Colonic mucosa (tissue), 4 donors: ENCODE data around the gene KRT38. TPM values are rescaled to one million over a fixed set of nuclear protein-coding genes. Genes with fewer than 3 reads are reported as not detected.

Experiments
- DNase-seq: peaks from one replicate; pipeline ENCODE4 v3.0.0-alpha.2; 2020
- H3K27ac ChIP-seq: fragments of 200-600 bp; one replicate; pipeline ENCODE4 v1.8.0; 2021
- H3K27me3 ChIP-seq: fragments of 200-600 bp; one replicate; pipeline ENCODE4 v1.8.0; 2021
- H3K36me3 ChIP-seq: fragments of 200-600 bp; one replicate; pipeline ENCODE4 v1.8.0; 2021
- H3K4me1 ChIP-seq: fragments of 200-600 bp; one replicate; pipeline ENCODE4 v1.8.0; 2021; ENCODE audit warnings: mild to moderate bottlenecking
- H3K4me3 ChIP-seq: fragments of 200-600 bp; one replicate; pipeline ENCODE4 v1.8.0; 2021
- H3K9ac ChIP-seq, 2 donors: one replicate each; pipeline ENCODE4 v1.7.0; 2013; ENCODE audit warnings: control low read depth in 2 of 2, low read depth in 2 of 2, low read length in 2 of 2
- H3K9me3 ChIP-seq: fragments of 200-600 bp; one replicate; pipeline ENCODE4 v1.8.0; 2021
- intact Hi-C: fragments of 100-400 bp; cut with DNase I; formaldehyde crosslinking; loops from one replicate; pipeline ENCODE4 v1.14.1; 2022
- total RNA-seq, 2 donors: library from RNA; stranded (reverse); fragmentation: NEBNext Ultra II Directional in 1 of 2; extraction: Animal tissue kit (Norgen Biotek cat#: 25700) in 1 of 2; gene quantifications; one replicate each; pipeline ENCODE4 v1.2.1, GENCODE V29; 2021
- TF ChIP-seq, protein P1 (sequence below): fragments of 200-600 bp; IDR thresholded peaks from one replicate; pipeline ENCODE4 v1.8.0; 2022; ENCODE audit warnings: antibody characterized with exemption, mild to moderate bottlenecking
- donor health status: healthy.
- donor health status: DM: no; HTN: no; CAD: no.
- donor health status: DM: no; HTN: no; CAD: no.

Gene KRT38
- total RNA-seq, 2 donors from 2014 or later = not detected

DNA sequence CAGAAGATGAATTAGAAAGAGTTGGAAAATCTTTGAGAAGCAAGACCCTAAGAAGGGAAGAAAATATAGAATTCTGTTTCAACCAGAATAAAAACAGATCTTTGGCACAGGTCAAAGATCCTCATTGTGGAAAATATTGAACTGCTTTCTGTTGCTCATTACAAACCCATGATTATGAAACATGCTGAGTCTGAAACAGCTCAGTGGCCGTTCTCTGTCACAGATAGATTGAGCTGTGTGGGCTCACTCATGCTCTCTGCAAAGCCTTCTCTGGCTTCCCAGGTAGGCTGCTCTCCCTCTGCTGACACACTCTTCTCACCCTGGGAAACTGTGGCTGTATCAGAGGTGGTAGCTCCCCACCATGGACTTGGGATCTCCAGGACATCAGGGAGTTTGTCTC lies 3.4 kb upstream of the KRT38 start:
- no peaks in the 10 kb centered on the region for H3K36me3 ChIP-seq
- intact Hi-C loops = no loop called here
- H3K27me3 ChIP-seq = no peaks in the 10 kb centered on the region
- no peak overlapping the region for H3K9ac ChIP-seq
- no peak for DNase-seq
- H3K27ac ChIP-seq = no peak overlapping the region
- H3K4me1 ChIP-seq = no peaks in the 10 kb centered on the region
- H3K4me3 ChIP-seq = no peak overlapping the region
- H3K9me3 ChIP-seq = no peaks in the 10 kb centered on the region
- TF ChIP-seq, protein P1, sequence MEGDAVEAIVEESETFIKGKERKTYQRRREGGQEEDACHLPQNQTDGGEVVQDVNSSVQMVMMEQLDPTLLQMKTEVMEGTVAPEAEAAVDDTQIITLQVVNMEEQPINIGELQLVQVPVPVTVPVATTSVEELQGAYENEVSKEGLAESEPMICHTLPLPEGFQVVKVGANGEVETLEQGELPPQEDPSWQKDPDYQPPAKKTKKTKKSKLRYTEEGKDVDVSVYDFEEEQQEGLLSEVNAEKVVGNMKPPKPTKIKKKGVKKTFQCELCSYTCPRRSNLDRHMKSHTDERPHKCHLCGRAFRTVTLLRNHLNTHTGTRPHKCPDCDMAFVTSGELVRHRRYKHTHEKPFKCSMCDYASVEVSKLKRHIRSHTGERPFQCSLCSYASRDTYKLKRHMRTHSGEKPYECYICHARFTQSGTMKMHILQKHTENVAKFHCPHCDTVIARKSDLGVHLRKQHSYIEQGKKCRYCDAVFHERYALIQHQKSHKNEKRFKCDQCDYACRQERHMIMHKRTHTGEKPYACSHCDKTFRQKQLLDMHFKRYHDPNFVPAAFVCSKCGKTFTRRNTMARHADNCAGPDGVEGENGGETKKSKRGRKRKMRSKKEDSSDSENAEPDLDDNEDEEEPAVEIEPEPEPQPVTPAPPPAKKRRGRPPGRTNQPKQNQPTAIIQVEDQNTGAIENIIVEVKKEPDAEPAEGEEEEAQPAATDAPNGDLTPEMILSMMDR = no peak

DNA sequence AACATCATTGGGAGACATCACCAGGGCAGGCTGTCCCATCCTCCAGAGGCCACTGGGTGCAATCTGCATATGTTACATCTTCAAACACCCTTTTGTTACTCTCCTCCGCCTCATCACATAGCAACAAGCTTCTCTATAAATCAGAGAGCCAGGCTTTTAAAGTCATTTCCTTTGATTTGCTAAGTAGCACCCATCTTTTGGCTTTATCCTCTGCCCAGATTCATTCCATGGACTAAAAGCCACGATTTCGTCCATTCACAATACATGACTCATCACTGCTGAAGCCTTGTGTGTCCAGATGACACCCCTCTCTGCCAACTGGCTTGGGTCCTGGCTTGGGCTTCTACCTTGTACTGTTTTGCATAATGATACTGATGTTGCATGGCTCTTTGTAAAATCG lies 2.0 kb upstream of the KRT38 start:
- Histone ChIP-seq H3K4me1 (no peaks in the 10 kb centered on the region), H3K9me3 (no peaks in the 10 kb centered on the region), H3K27me3 (no peaks in the 10 kb centered on the region), H3K27ac (no peak overlapping the region), H3K9ac (no peak overlapping the region), H3K4me3 (no peak overlapping the region), H3K36me3 (no peaks in the 10 kb centered on the region)
- DNase-seq = no peak
- TF ChIP-seq, protein P1 = no peak
- intact Hi-C loops = no loop called here

DNA sequence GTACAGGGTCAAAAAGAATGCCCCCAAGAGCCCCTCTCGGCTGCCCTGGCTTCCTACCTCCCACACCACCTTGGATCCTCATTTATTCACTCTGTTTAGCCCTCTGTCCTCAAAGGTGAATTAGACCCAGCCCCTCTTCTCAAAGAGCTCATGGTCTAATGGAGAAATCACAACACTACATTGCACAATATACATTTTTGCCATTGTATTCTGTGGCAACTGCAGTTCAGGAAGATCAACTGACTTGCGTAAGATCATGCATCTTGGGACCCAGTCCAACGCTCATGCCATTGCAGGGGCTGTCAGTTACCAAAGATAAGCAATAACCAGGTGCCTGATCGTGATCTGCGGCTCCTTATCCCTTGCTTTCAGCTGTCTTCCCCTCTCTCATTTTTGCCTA lies 1.4 kb downstream of the KRT38 start:
- no peak overlapping the region for H3K9ac ChIP-seq
- no peaks in the 10 kb centered on the region for H3K27me3 ChIP-seq
- no peak for DNase-seq
- H3K36me3 ChIP-seq = no peaks in the 10 kb centered on the region
- no peak overlapping the region for H3K4me3 ChIP-seq
- no peaks in the 10 kb centered on the region for H3K9me3 ChIP-seq
- no peaks in the 10 kb centered on the region for H3K4me1 ChIP-seq
- TF ChIP-seq, protein P1 = no peak
- H3K27ac ChIP-seq = no peak overlapping the region
- intact Hi-C loops = no loop called here

DNA sequence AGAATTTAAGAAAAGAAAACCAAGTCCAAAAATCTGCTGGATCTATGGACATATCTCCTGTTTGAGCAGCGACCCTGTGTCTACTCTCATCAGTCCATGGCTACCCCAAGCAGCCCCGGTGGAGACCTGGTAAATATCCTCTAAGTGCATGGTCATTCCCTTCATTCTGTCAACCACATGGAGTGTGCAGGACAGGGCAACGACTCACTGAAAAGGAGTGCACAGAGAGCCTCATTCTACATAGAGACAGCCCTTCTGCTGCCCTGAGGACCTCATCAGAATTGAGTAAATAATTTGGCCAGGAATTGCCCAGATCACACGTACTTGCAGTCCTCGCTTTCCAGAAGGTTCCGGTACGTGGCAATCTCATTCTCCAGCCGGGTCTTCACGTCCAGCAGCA lies 3.0 kb downstream of the KRT38 start:
- Histone ChIP-seq H3K4me1 (no peaks in the 10 kb centered on the region), H3K27ac (no peak overlapping the region), H3K36me3 (no peaks in the 10 kb centered on the region), H3K27me3 (no peaks in the 10 kb centered on the region), H3K4me3 (no peak overlapping the region), H3K9ac (no peak overlapping the region), H3K9me3 (no peaks in the 10 kb centered on the region)
- intact Hi-C loops = no loop called here
- DNase-seq = no peak
- TF ChIP-seq, protein P1 = no peak

DNA sequence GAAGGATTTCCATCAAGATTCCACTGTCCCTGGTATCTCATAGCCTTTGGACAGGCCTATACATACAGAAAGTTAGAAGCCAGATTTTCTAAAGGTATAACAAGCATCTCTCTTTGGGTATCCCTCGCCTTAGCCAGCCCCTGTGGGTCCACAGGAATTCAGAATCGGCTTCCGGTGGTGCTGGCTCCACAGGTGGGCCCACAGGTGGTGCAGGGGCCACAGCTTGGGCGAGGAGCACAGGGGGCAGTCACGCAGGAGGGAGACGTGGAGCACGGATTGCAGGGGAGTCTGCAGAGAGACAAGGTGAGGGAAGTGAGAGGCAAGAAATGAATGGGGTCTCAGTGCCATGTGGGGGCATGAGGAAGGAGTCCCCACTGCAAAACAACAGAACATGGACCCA lies 3.5 kb downstream of the KRT38 start:
- no peaks in the 10 kb centered on the region for H3K36me3 ChIP-seq
- intact Hi-C loops = no loop called here
- TF ChIP-seq, protein P1 = no peak
- no peak overlapping the region for H3K9ac ChIP-seq
- no peak overlapping the region for H3K27ac ChIP-seq
- no peaks in the 10 kb centered on the region for H3K4me1 ChIP-seq
- H3K4me3 ChIP-seq = no peak overlapping the region
- H3K9me3 ChIP-seq = no peaks in the 10 kb centered on the region
- DNase-seq = no peak
- no peaks in the 10 kb centered on the region for H3K27me3 ChIP-seq

DNA sequence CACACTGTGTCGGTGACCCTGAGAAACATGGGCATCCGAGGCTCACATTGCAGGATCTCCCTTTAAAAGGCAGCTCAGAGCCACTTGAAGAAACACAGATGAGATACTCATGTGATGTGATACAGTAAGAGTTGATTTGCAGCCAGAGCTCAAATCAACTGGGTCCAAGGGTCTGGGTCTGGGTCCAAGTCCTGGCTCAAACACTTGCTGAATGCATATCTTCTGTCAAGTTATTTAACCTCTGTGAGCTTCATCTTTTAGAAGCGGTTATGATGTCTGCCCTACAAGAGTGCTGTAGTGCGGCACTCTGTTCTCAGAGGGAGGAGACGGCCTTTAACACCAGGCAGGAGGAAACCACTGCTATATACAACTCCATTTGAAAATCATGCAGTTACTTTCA lies 6.4 kb downstream of the KRT38 start:
- H3K27me3 ChIP-seq = no peaks in the 10 kb centered on the region
- intact Hi-C loops = no loop called here
- no peak overlapping the region for H3K27ac ChIP-seq
- TF ChIP-seq, protein P1 = no peak
- H3K36me3 ChIP-seq = no peaks in the 10 kb centered on the region
- no peak for DNase-seq
- no peak overlapping the region for H3K4me3 ChIP-seq
- no peaks in the 10 kb centered on the region for H3K4me1 ChIP-seq
- H3K9ac ChIP-seq = no peak overlapping the region
- no peaks in the 10 kb centered on the region for H3K9me3 ChIP-seq
